Hepatocyte (in vitro differentiated cells): Measurements from ENCODE around the gene DOCK2.

ENCODE experiments used
- EZH2phosphoT487 ChIP-seq: fragments of 200-600 bp; sonication (generic); IDR thresholded peaks from one replicate; pipeline ENCODE4 v1.6.1; 2018; ENCODE audit warnings: antibody characterized with exemption, mild to moderate bottlenecking, low read depth, moderate library complexity; ENCODE audit not compliant: unreplicated experiment, severe bottlenecking
- TF ChIP-seq, protein P1 (sequence below): fragments of 200-600 bp; sonication (generic); IDR thresholded peaks from 2 replicates; pipeline ENCODE4 v1.5.1; 2016; ENCODE audit warnings: antibody characterized with exemption, mild to moderate bottlenecking; ENCODE audit not compliant: poor library complexity

GRCh38 chr5:169724303-169725087 is 87.4 kb downstream of the DOCK2 start:
- TF ChIP-seq, protein P1, sequence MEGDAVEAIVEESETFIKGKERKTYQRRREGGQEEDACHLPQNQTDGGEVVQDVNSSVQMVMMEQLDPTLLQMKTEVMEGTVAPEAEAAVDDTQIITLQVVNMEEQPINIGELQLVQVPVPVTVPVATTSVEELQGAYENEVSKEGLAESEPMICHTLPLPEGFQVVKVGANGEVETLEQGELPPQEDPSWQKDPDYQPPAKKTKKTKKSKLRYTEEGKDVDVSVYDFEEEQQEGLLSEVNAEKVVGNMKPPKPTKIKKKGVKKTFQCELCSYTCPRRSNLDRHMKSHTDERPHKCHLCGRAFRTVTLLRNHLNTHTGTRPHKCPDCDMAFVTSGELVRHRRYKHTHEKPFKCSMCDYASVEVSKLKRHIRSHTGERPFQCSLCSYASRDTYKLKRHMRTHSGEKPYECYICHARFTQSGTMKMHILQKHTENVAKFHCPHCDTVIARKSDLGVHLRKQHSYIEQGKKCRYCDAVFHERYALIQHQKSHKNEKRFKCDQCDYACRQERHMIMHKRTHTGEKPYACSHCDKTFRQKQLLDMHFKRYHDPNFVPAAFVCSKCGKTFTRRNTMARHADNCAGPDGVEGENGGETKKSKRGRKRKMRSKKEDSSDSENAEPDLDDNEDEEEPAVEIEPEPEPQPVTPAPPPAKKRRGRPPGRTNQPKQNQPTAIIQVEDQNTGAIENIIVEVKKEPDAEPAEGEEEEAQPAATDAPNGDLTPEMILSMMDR, result no peak
- TF ChIP-seq EZH2phosphoT487, result no peak
